Stimulated activated CD4-positive, alpha-beta T cell treated with anti-CD3 and anti-CD28 coated beads, Interleukin-12 subunit alpha, Interleukin-12 subunit beta, amount 100 ng/mL, for 24 hours (primary cell): ENCODE results near the gene TGFBR3.
A peak's percentile ranks its signal among the peaks of the same experiment; 100 is the strongest.

ENCODE experiments used
- DNase-seq, 2 experiments: peaks; one replicate each; pipeline ENCODE4 v3.0.0-alpha.2; 2020; ENCODE audit warnings: low read depth in 2 of 2

Gene TGFBR3

DNA sequence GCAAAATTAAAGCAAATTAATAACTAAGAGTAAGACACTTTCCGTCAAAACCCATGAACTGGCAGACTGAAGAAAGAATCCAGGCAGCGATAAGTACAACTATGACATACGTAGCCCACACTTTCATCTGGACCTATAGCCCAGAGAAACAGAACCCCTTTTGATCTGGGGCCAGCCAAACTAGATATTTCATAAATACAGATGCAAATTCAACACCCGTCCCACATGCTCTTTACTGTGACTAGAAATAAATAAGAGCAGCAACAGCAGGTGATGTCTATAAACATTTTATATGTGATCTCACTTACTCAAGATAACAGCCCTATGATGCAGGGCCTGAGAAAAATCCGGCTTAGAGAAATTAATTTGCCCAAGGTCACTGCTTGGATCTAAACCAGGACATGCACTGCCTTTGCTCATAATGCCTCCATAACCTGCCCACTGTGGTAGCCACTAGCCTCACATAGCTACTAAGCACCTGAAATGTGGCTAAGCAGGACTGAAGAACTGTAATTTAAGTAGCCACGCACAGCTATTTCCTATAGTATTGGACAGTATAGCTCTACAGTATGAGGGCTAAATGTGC, 130.2 kb downstream of the TGFBR3 start:
- DNase-seq: no peak

DNA sequence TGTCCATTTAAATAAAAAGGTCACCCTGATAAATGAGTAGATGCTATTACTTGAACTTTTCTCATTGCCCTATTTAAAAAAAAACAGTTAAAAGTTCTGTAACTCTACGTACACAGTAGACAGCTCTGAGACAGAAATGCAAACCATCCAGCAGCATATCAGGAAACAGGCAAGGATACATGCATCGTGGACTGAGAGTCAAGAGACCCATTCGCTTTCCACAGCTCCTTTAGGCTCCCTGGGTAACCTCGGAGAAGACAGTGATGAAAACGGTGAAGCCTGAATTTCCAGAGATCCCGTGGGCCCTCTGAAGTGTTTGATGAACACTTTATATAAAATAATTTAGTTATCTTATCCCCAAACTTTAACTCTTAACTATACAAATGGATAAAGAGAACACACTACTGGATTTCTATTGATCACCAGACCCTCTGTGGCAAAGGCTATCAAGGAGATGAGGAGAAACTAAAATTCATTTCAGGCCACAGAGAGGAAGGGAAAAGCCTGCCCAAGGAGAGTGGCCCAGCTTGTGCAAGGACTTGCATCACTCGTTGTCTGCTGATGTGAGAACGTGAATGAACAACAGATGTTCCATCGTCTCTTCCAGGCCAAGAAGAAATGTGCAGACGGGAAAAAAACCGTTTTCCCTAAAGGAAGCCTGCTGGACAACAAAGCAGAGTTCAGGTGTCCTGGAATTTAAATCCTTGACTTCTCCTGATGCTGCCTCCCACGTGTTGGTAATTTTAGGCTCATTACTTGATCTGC, 131.0 kb downstream of the TGFBR3 start:
- DNase-seq: no peak

DNA sequence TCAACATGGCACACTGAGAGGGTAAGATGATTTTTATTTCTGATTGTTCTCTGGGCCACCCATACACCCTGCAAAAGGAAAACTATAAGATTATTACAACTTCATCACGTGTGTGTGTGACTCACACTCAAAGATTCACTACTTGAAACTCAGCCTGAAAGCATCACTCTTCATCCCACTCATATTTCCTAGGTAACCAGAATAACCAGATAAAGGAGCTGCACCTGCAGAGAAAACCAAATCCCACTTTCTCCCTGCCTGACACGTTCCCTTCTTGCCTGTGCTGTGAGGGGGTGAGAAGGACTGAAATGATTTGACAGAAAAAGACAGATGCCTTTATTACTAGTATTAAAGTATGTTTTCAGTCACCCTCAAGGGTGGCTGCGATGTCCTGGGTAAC, 131.6 kb downstream of the TGFBR3 start:
- DNase-seq: peak; percentile 32 to 52

DNA sequence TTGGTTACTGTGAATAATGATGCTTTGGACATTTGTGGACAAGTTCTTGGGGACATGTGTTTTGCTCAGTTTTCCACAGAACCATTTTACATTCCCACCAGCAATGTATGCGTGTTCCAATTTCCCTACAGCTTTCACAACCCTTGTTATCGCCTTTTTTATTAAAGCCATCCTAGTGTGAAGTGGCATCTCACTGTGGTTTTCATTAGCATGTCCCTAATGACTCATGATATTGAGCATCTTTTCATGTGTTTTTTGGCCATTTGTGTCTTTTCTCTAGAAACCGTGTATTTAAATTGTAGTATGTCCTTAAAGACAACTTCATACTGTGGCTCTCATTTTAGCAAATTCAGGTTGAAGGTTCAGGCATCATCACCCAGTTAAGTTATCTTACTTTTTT, 132.1 kb downstream of the TGFBR3 start:
- no peak for DNase-seq

DNA sequence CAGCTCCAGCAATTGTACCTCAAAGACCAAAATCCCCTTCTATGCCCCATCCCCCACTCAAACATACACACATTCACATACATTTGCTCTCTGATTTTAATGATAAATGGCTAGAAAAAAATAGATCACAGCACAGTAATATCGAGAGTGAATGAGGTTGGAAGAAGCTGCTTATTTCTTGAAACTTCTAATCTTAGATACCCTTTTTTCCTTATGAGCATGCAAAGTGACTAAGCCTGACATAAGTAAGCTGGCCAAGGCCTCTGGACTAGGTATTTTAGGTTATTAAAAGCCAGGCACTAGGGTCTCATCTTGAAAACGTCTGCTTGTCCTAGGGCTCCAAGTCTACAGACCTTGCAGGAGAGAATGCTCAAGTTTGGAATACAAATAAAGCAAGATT, 133.6 kb downstream of the TGFBR3 start:
- DNase-seq: no peak

DNA sequence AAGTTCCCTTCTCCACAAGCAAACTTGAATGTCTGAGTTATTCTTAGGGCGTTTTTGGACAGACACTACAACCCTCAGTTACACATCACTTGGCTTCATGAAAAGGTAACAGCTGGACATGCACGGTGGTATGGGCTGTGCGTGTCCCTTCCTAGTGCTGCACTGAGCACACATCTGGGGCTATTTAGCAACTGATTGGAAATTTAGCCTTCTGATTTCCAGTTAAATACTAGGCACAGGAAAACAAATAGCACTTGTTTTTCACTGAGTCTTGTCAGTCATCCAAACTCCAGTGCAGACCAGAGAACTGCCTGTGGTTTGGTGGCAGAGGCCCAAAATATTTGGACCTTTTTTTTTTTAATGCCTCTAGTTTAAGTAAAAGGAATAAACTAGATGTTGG, 134.7 kb downstream of the TGFBR3 start:
- DNase-seq: no peak

DNA sequence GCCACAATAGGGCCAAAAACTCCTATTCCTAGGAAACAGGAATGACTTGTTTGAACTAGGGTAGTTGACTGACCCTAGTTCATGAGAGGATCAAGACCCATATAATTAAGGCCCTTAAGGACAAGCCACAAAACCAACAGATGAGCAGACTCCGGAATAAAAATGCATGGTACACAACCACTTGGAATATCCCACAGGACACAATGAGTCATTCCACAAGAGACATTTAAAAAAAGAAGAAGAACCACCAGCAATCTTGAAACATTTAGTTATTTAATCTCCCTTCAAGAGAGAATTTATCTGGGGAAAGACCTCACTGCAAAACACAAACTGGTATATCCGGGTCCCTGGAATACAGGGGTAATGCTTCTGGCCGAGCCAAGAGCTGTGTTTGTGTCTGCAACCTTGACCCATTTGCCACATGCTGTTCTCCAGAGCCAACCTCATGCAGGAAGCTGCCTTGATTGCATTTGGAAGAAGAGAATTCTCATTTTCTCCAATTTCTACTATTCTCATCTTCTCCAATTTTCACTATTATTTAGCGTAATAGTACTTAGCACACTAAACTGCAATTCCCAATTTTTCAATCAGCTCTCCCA, 135.5 kb downstream of the TGFBR3 start:
- no peak for DNase-seq

DNA sequence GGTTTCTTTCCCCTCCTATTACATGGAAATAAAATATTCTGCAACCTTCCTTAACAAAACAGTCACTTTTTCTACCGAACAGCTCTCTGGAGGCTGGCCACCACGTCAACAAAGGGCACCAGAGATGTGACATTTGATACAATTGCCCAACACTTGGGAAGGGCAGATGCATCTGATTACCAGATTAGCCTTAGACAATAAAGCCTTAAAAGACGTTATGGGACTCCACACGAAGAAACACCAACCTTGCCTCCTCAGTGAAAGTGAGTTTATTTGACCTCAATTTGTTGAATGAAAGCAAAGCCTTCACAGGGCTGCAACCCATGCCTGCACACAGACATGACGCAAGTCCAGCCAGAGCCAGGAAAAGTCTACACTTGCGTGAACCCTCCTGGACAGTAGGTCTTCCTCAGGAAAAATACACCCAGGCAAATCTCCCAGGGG, 136.1 kb downstream of the TGFBR3 start:
- no peak for DNase-seq

DNA sequence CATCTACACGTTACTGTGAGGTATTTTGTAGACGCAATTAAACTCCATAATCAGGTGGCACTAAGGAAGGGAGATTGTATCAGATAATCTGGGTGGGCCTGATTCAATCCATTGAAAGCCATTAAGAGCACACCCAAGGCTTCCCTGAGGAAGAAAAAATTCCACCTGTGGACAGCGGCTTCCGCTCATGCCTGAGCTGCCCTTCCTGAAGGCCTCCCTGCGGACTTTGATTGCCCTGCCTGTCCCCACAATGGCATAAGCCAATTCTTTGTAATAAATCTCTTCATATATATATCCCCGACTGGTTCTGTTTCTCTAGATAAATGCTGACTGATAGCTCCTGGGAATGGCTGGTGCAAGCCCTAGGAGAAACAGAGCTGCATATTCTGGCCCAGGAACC, 138.3 kb downstream of the TGFBR3 start:
- no peak for DNase-seq

DNA sequence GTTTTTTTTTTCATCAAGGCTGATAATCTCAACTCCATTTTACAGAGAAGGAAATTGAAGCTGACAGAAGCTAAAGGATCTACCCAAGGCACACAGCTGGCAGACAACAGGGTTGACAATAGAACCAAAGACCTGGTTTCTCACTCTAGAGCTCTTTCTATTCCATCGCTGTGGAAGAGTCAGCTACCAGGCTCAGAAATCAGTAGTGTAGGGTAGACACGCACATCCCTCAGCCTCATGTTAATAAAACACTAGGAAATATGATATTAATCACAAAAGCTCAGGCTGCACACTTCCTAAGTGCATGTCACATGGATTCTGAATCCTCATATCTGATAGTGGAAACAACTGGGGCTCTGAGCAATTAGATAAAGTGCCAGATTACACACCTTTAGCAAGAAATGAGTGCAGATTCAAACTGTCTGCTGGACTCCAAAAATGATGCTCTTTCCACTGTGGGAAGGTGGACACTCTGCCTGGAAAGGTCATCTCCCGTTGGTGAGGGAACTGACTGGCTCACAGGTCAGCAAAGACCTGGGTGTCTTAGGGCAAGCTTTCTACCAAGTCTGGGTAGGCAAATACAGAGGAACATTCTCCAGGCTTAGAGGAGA, 139.1 kb downstream of the TGFBR3 start:
- no peak for DNase-seq

DNA sequence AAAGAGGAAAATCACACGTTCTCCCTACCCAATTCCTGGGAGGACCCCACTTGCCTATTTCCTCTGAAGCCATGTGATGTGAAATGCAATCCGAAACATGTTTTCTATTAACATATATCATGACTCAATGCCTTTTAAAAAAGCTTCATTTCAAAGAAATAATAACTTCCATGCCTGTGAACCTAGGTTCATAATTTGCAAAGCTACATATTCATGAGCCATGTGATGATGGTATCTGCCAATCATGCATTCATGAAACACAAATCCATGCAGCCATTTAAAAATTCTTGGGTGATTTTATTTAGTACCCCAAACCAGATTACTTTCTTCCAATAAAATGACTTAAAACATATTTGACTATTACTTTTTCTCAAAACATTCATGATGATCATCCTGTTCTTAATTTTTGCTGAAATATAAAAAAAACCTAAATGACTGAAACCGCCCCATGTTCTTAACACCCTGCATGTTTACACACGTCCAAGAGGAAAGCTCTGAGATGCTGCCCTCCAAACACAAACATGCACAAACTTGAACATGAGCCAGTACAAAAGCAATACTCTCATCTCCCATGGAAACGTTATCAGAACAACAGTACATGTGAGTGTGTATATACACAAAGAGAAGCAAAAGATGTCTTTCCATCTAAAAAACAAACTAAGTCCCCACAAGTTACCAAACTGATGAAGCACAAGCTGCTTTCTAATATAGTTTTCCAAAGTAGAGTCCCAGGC, 140.1 kb downstream of the TGFBR3 start:
- no peak for DNase-seq

DNA sequence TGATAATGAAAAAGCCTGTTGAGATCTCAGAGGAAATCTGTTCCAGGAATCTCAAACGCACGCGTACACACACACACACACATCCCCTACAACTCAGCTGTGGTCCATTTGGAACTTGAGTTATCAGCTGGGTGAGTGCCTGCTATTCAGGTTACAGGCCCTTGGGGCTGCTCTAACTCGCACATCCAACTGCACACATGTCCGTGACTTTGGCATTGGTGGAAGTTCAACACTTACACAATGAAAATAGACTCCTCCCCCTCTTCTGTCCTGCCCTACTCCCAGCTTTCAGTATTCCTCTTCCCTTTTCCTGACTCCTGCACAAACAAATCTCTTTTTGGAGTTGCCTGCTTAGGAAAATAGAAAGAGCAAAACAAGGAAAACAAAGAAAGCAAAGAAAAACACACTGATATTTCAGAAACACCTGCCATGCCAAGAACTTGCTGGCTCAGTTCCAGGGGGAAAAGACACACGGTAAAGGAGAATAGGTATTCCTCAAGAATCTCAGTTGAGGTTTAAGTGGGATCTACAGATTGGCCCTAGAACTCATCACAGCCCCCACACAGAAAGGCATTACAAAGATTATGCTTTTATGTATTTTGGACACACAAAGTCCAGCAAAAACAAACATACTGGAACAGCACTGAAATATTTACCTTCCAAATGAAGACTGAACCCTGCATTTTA, 140.9 kb downstream of the TGFBR3 start:
- DNase-seq: no peak

DNA sequence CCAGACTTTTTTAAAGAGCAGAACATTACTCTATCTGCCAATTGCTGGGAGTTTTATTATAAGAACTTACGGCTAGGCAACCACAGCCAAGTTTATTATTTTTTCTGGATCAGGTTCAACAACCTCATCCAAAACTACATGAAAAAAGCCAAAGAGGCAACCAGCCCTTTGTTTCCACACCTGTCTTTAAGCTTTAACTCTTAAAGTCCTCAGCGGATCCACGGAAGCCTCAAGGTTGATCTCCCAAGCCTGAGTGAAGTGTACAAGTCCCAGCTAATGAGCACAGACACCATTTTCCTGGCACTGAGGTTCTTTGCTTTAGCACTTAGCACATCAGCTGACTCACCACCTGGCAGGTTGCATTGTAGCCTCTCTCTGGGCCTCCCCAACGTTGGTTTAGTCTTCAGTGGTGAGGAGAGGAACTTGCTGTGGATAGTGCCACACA, 143.1 kb downstream of the TGFBR3 start:
- no peak for DNase-seq

DNA sequence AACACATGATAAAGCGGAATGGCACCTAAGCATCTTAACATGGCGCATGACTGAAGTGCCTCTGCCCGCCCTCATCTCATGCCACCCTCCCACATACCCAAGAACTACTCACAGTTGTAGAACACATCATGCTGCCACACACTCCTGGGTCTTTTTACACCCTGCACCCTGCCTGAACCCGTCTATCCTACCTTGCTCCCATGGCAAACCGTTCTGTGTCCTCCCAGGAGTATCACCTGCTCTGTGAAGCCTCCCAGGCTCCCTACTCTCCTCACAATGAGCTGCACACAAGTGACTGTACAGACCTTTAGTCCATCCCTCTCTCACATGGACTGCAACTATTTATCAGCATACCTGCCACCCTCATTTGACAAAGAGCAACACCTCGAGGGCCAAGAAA, 144.0 kb downstream of the TGFBR3 start:
- DNase-seq: no peak

DNA sequence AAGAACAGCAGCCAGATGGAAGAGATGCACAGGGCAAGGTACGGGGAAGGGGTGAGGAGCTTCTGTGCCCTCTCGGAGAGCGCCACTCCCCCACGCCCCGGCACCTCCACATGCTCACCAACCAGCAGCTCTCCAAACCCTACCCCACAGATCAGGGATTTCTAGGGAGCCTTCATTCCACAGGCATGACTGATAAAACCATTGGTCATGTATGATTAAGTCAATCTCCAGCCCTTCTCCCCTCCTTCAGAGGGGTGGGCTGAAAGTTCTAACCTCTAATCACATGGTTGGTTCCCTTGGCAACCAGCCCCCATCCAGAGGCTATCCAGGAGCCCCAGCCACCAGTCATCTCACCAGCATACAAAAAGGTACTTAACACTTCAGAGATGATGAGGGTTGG, 144.7 kb downstream of the TGFBR3 start:
- DNase-seq: no peak

DNA sequence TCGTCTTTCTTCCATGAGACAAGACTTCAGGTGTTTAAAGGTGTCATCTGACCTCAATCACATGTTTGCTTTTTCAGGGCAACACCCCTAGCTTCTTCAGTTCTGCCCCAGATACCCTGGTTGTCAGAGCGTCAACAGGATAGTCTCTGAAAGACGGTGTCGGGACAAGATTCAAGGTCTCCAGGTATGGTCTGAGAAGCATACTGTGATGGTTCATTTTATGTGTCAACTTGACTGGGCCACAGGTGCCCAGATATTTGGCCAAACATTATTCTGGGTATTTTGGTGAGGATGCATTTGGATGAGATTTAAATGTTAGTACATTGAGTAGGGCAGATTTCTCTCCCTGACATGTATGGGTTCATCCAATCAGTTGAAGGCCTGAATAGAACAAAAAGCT, 148.3 kb downstream of the TGFBR3 start:
- DNase-seq: no peak

DNA sequence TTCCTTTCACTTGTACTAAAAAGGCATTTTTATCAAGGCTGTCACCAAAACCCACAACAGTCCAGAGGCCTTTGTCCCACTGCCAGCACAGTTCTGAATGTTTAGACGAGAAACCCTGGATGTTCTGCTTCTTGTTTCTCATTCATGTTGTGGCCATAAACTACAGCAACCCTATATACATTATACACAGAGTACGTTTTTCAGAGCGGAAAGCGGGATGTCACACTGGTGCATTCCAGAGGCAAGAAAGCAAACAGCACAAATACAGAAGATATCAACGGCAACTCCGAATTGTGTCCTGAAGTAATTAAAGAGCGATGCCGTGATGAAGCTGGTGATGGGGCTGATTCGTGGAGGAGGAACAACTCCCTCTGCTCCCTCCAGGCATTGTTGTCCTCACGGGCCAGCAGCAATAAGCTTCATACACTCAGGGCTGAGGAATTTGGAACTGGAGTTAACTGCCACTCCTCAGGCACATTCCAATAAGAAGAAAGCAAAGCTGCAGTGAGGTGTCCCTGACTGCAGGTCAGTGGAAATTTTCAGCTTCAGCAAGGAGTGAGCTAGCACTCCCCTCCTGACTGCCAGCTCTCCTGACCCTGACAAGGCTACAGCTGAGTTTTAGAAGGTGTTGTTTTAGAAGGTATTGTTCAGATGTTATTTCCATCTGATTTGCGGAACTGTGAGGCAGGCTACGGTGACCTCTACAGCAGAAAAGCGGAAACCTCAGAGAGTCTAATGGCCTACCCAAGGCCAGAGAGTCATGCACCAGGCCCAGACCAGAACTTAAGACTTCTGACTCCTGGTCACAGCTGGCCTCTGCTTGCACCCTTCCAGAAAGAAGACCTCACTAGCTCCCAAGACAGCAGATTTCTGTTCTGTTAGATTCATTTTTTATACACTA, 149.0 kb downstream of the TGFBR3 start:
- no peak for DNase-seq

DNA sequence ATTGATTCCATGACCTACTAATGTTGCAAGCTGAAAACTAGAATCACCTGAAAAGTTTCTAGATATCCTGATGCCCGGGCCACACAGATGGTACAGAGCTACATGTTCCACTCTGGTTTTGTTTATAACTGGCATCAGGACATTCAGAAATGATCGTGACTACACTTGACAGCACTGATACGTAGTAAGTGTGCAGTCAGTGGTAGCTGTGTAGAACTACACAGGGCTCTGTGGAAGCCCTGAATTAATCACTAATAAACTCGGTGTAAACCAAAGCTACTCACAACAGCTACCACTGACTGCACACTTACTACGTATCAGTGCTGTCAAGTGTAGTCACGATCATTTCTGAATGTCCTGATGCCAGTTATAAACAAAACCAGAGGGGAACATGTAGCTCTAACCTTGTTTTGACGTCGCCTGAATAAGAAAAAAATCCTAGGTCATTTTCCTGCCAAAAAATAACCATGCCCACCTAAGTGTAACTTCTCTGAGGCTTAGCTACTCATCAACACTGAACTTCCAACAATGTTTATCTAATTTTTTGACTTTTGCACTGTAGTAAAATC, 149.7 kb downstream of the TGFBR3 start:
- DNase-seq: no peak

DNA sequence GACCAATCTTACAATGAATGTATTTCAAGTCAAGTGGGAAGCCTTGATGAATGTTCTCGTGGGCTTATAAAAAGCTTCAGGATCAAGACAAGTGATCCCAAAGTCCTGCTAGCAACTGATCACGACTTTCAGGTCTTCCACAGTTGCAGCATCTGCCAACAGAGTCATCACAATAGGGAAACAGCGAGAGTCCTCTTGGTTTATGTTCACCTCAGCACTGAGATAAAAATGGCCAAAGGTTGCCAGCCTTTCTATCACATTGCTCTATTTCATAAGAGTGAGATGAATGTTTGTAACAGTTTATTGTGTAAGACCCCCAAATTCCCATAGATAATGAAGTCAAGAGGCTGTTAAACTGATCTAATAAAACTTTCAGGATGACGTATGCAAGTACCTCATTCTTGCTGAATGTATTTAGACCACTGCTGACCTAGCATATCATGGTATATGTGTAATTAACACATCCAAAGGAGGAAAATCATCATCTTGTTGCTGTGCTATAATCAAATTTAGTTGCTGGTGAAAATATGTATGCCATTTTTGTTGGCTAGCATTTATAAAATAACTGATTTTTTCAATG, 150.6 kb downstream of the TGFBR3 start:
- DNase-seq: no peak

DNA sequence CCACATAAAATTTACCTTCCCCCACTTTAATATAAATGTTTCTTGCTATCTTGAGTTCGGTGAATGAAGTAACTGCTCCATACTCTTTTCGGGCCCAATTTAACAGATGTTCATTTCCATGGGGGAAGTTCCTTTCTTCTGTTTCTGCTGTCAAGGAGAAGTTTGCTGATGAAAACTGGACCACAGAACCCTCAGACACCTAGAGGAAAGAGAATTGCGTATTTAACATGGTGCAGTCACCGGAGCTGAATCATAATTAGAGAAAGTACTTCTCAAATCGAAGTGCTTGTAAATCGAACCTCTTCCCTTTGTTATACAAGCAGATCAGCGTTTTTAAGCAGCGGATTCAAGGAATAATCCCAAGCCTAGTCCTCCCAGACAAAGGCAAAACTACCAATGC, 151.2 kb downstream of the TGFBR3 start:
- DNase-seq: no peak
